ENCODE measurements around the gene ATXN1. TPM values are rescaled to one million over a fixed set of nuclear protein-coding genes. Genes with fewer than 3 reads are reported as not detected.

The ATXN1 gene
- polyA plus RNA-seq, 1 of the 3 experiments (the other 2 are of a cell fraction) = 7.9 TPM

DNA sequence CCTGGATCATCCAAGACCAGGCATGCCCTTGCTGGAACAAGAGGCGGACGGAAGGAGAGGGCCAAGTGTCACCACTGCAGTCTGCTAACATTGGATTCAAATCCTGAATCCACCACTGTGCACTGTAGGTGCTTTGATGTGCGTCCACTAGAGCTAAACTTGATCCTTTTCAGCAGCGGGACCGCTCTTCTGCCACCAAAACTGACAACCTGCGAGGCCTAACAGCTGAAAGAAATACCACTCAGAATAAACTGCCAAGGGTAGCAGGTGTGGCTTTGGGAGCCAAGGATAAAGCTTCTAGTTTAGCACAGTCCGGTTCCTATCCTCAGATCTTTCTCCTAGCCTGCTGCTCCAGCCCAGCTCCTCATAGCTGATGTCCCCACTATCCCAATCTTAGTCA, 108.0 kb downstream of the ATXN1 start:
- H3K27ac ChIP-seq (ENCODE audit: low read depth in 2 of 2, low read length in 1 of 2) = no peak overlapping the region
- H3K4me1 ChIP-seq (ENCODE audit: control insufficient read depth in 1 of 2, insufficient read depth in 2 of 2, low read depth in 1 of 2, low read length in 1 of 2) = no peaks in the 10 kb centered on the region
- H3K4me2 ChIP-seq = no peak overlapping the region
- WGBS (ENCODE audit: low lambda C conversion rate) = 97% methylated on average over 7 of the region's 7 CpGs
- no peak for TF ChIP-seq TAF1 (IDR thresholded peaks at IDR 0.05; ENCODE audit: borderline replicate concordance, low read depth, low read length)
- TF ChIP-seq, protein P1, sequence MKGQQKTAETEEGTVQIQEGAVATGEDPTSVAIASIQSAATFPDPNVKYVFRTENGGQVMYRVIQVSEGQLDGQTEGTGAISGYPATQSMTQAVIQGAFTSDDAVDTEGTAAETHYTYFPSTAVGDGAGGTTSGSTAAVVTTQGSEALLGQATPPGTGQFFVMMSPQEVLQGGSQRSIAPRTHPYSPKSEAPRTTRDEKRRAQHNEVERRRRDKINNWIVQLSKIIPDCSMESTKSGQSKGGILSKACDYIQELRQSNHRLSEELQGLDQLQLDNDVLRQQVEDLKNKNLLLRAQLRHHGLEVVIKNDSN (IDR thresholded peaks at IDR 0.05; ENCODE audit: borderline replicate concordance, low read depth) = no peak
- no peak for TF ChIP-seq EZH2phosphoT487 (IDR thresholded peaks at IDR 0.05; ENCODE audit: borderline replicate concordance, low read depth)
- TF ChIP-seq NRF1 (IDR thresholded peaks at IDR 0.05; ENCODE audit: low read depth, low read length) = no peak
- TF ChIP-seq RFX5 (IDR thresholded peaks at IDR 0.05; ENCODE audit: low read length) = no peak
- no peak for TF ChIP-seq JUND (IDR thresholded peaks at IDR 0.05)
- TF ChIP-seq FOXM1 (IDR thresholded peaks at IDR 0.05; ENCODE audit: low read depth) = no peak
- TF ChIP-seq FOSL2 (IDR thresholded peaks at IDR 0.05; ENCODE audit: borderline replicate concordance, low read depth) = no peak
- no peaks in the 10 kb centered on the region for H3K9me2 ChIP-seq
- H4K20me1 ChIP-seq (ENCODE audit: insufficient read depth) = no peaks in the 10 kb centered on the region; the same call in 1 of the 2 replicates
- peaks cover 9% of the 10 kb centered on the region; the same call in 1 of the 2 replicates for H3K79me2 ChIP-seq (ENCODE audit: insufficient read depth)
- peaks cover 3 to 35% of the 10 kb centered on the region in 2 experiments for H3K36me3 ChIP-seq (replicated peaks in 1 of 2; ENCODE audit: control insufficient read depth in 1 of 2, insufficient read depth in 2 of 2, low read length in 1 of 2)
- peaks cover 5% of the 10 kb centered on the region for H3F3A ChIP-seq (replicated peaks; ENCODE audit: insufficient read depth)
- H3K4me3 ChIP-seq (ENCODE audit: low read depth in 2 of 2, low read length in 1 of 2) = no peak overlapping the region
- H3K27me3 ChIP-seq (ENCODE audit: insufficient read depth) = no peaks in the 10 kb centered on the region
- no peaks in the 10 kb centered on the region for H3K9me3 ChIP-seq
- POLR2A ChIA-PET = no interaction called here
- DNase-seq = no peak
- no peak overlapping the region for H2AFZ ChIP-seq (ENCODE audit: low read depth)
- CTCF ChIA-PET = no interaction called here
- no peak overlapping the region for H3K9ac ChIP-seq

DNA sequence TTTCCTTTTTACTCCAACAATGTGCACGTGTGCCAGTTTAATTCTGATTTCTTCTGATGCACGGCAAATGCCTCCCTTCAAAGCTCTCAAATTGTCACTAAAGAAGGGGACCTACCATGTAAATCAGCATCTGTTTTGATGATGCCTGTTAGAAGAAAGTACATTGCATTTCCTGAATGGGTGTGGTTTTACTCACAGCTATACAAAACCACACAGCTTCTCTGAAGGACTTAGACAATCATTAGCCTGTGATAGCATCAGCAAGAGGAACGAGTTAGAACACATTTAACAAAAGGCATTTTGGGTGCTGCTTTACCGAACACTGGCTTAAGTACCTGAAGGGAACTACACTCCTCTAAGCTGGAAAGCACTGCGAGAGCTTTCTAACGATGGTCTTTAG, 109.4 kb downstream of the ATXN1 start:
- peaks cover 9% of the 10 kb centered on the region; the same call in 1 of the 2 replicates for H3K79me2 ChIP-seq (ENCODE audit: insufficient read depth)
- H3K27ac ChIP-seq (ENCODE audit: low read depth in 2 of 2, low read length in 1 of 2) = no peak overlapping the region
- no peak overlapping the region for H3K4me2 ChIP-seq
- no peak overlapping the region for H3K4me3 ChIP-seq (ENCODE audit: low read depth in 2 of 2, low read length in 1 of 2)
- TF ChIP-seq, protein P2, sequence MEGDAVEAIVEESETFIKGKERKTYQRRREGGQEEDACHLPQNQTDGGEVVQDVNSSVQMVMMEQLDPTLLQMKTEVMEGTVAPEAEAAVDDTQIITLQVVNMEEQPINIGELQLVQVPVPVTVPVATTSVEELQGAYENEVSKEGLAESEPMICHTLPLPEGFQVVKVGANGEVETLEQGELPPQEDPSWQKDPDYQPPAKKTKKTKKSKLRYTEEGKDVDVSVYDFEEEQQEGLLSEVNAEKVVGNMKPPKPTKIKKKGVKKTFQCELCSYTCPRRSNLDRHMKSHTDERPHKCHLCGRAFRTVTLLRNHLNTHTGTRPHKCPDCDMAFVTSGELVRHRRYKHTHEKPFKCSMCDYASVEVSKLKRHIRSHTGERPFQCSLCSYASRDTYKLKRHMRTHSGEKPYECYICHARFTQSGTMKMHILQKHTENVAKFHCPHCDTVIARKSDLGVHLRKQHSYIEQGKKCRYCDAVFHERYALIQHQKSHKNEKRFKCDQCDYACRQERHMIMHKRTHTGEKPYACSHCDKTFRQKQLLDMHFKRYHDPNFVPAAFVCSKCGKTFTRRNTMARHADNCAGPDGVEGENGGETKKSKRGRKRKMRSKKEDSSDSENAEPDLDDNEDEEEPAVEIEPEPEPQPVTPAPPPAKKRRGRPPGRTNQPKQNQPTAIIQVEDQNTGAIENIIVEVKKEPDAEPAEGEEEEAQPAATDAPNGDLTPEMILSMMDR (IDR thresholded peaks at IDR 0.05) = no peak
- no peak for TF ChIP-seq GABPA (IDR thresholded peaks at IDR 0.05; ENCODE audit: low read depth)
- TF ChIP-seq TCF12 (IDR thresholded peaks at IDR 0.05) = no peak
- TF ChIP-seq EZH2phosphoT487 (IDR thresholded peaks at IDR 0.05; ENCODE audit: borderline replicate concordance, low read depth) = no peak
- no peak for TF ChIP-seq EP300 (IDR thresholded peaks at IDR 0.05; ENCODE audit: borderline replicate concordance in 1 of 2, low read depth in 1 of 2, low read length in 1 of 2)
- TF ChIP-seq RCOR1 (IDR thresholded peaks at IDR 0.05; ENCODE audit: low read length) = no peak
- no peak for TF ChIP-seq SMC3 (IDR thresholded peaks at IDR 0.05; ENCODE audit: low read depth, low read length)
- TF ChIP-seq NFIC (IDR thresholded peaks at IDR 0.05; ENCODE audit: borderline replicate concordance) = no peak
- TF ChIP-seq MXI1 (IDR thresholded peaks at IDR 0.05; ENCODE audit: low read depth, low read length) = no peak
- TF ChIP-seq, protein P3, sequence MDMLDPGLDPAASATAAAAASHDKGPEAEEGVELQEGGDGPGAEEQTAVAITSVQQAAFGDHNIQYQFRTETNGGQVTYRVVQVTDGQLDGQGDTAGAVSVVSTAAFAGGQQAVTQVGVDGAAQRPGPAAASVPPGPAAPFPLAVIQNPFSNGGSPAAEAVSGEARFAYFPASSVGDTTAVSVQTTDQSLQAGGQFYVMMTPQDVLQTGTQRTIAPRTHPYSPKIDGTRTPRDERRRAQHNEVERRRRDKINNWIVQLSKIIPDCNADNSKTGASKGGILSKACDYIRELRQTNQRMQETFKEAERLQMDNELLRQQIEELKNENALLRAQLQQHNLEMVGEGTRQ (IDR thresholded peaks at IDR 0.05; ENCODE audit: borderline replicate concordance, low read depth, low read length) = no peak
- TF ChIP-seq, protein P1 (IDR thresholded peaks at IDR 0.05; ENCODE audit: borderline replicate concordance, low read depth) = no peak
- TF ChIP-seq FOXM1 (IDR thresholded peaks at IDR 0.05; ENCODE audit: low read depth) = no peak
- TF ChIP-seq ELF1 (IDR thresholded peaks at IDR 0.05) = no peak
- no peak for TF ChIP-seq GATA2 (CRISPR knock-in tag; IDR thresholded peaks at IDR 0.05)
- no peak for TF ChIP-seq FOXJ3 (CRISPR knock-in tag; IDR thresholded peaks at IDR 0.05)
- no peaks in the 10 kb centered on the region for H3K4me1 ChIP-seq (ENCODE audit: control insufficient read depth in 1 of 2, insufficient read depth in 2 of 2, low read depth in 1 of 2, low read length in 1 of 2)
- H3K9me3 ChIP-seq = no peaks in the 10 kb centered on the region
- H3K27me3 ChIP-seq (ENCODE audit: insufficient read depth) = no peaks in the 10 kb centered on the region
- no peak for DNase-seq
- H4K20me1 ChIP-seq (ENCODE audit: insufficient read depth) = no peaks in the 10 kb centered on the region; the same call in 1 of the 2 replicates
- H3K36me3 ChIP-seq (replicated peaks in 1 of 2; ENCODE audit: control insufficient read depth in 1 of 2, insufficient read depth in 2 of 2, low read length in 1 of 2) = peaks cover 0 to 24% of the 10 kb centered on the region in 2 experiments
- POLR2A ChIA-PET = no interaction called here
- no peak overlapping the region for H2AFZ ChIP-seq (ENCODE audit: low read depth)
- peaks cover 5% of the 10 kb centered on the region for H3F3A ChIP-seq (replicated peaks; ENCODE audit: insufficient read depth)
- no peak overlapping the region for H3K9ac ChIP-seq
- no peaks in the 10 kb centered on the region for H3K9me2 ChIP-seq
- WGBS (ENCODE audit: low lambda C conversion rate) = 88% methylated on average over 6 of the region's 6 CpGs
- CTCF ChIA-PET = no interaction called here

Data from SK-N-SH (cell line).